A549 treated with AZD2906 at 1 μM for 4 hours (cell line): ENCODE results near the gene COG3. TPM values are rescaled to one million over a fixed set of nuclear protein-coding genes. Genes with fewer than 3 reads are reported as not detected.

ENCODE experiments used
- total RNA-seq: library from RNA; stranded (reverse); fragments of 200-300 nt; extraction: Qiagen RNA extraction; gene quantifications from 5 replicates; pipeline ENCODE4 v1.2.3, GENCODE V29; 2022

COG3 gene
- 11.9 to 15.5 TPM (median 14.0 TPM) in 5 replicates for total RNA-seq

GRCh38 chr13:45464687-45465453, at the start of gene COG3:
Gene COG3, plus strand, starts transcription at chr13:45464939. Its CDS starts 98 bp downstream, at chr13:45465037.

GRCh38 chr13:45417790-45418534, 46.8 kb upstream of the COG3 start, which contains the start of gene SLC25A30:
Gene SLC25A30, minus strand, starts transcription at chr13:45418373. Its CDS starts 6,948 bp downstream, at chr13:45411425.

Other genes with a start within 250 kb of the COG3 start
- 1,799 to 2,311 TPM (median 2,209 TPM) in 5 replicates for gene TPT1, start 123.8 kb upstream of the COG3 start, total RNA-seq
- 6.8 to 9.2 TPM (median 7.6 TPM) in 5 replicates for gene SLC25A30, start 46.6 kb upstream of the COG3 start, total RNA-seq
- gene ERICH6B, start 150.8 kb downstream of the COG3 start, total RNA-seq, result not detected in 5 replicates
- gene CBY2, start 237.4 kb downstream of the COG3 start, total RNA-seq, result not detected in 5 replicates